ENCODE data around the gene ABHD16A. TPM values are rescaled to one million over a fixed set of nuclear protein-coding genes. Genes with fewer than 3 reads are reported as not detected.

The ABHD16A gene
- total and polyA plus RNA-seq, 2 of the 13 experiments (the other 11 are each of a cell fraction or from before 2014, with no cell fraction given): 43.5 to 45.4 TPM

GRCh38 chr6:31660381-31661261 lies 42.5 kb downstream of the ABHD16A start, which contains the start of gene C6orf47 (continued):
- TF ChIP-seq SRSF4 (IDR thresholded peaks at IDR 0.05; ENCODE audit: low read depth, low read length, poor library complexity, severe bottlenecking) (no peak), ZFP36L2 (CRISPR knock-in tag; IDR thresholded peaks at IDR 0.05) (no peak), SAP130 (CRISPR knock-in tag; IDR thresholded peaks at IDR 0.05; ENCODE audit: low read depth) (peak; percentile 91), PPARG (CRISPR knock-in tag; conservative IDR thresholded peaks at IDR 0.05) (0 out of 2 replicates have a peak, but pooled peaks have one; percentile 19), ZNF709 (CRISPR knock-in tag; IDR thresholded peaks at IDR 0.05) (no peak), ZNF354B (CRISPR knock-in tag; IDR thresholded peaks at IDR 0.05) (0 out of 2 replicates have a peak, but pooled peaks have one; percentile 23), GMEB1 (CRISPR knock-in tag; IDR thresholded peaks at IDR 0.05; ENCODE audit: borderline replicate concordance) (peak; percentile 69; the same call in 1 of the 2 replicates), ZNF576 (CRISPR knock-in tag; IDR thresholded peaks at IDR 0.05) (no peak; the same call in 1 of the 2 replicates), ZNF550 (CRISPR knock-in tag; IDR thresholded peaks at IDR 0.05; ENCODE audit: borderline replicate concordance) (no peak), SATB2 (CRISPR knock-in tag; IDR thresholded peaks at IDR 0.05) (peak; percentile 87), STAT5B (CRISPR knock-in tag; IDR thresholded peaks at IDR 0.05) (peak; percentile 76; the same call in 1 of the 2 replicates), USF2 (IDR thresholded peaks at IDR 0.05; ENCODE audit: low read depth, low read length) (no peak), USF2 (CRISPR knock-in tag; IDR thresholded peaks at IDR 0.05; ENCODE audit: borderline replicate concordance) (0 out of 2 replicates have a peak, but pooled peaks have one; percentile 6), SMYD3 (CRISPR knock-in tag; IDR thresholded peaks at IDR 0.05) (no peak; the same call in 1 of the 2 replicates), NR2F1 (CRISPR knock-in tag; IDR thresholded peaks at IDR 0.05) (no peak), MTA1 (CRISPR knock-in tag; IDR thresholded peaks at IDR 0.05; ENCODE audit: borderline replicate concordance) (peak; percentile 71; the same call in 1 of the 2 replicates), MIER2 (CRISPR knock-in tag; IDR thresholded peaks at IDR 0.05) (peak; percentile 36), HCFC1 (IDR thresholded peaks at IDR 0.05; ENCODE audit: low read depth, low read length) (no peak; the same call in 1 of the 2 replicates), EEA1 (CRISPR knock-in tag; IDR thresholded peaks at IDR 0.05; ENCODE audit: borderline replicate concordance) (no peak; the same call in 1 of the 2 replicates), NONO (IDR thresholded peaks at IDR 0.05) (no peak), NONO (CRISPR knock-in tag; conservative IDR thresholded peaks at IDR 0.05) (peak; percentile 89), PATZ1 (CRISPR knock-in tag; IDR thresholded peaks at IDR 0.05) (peak; percentile 70), ZNF674 (CRISPR knock-in tag; IDR thresholded peaks at IDR 0.05; ENCODE audit: low read depth) (peak; percentile 44; the same call in 1 of the 2 replicates), ZNF713 (CRISPR knock-in tag; IDR thresholded peaks at IDR 0.05) (no peak)
